Measurements from ENCODE around the gene OVOL1. TPM values are rescaled to one million over a fixed set of nuclear protein-coding genes. Genes with fewer than 3 reads are reported as not detected.

OVOL1 gene
- total RNA-seq, 2 experiments from 2014 or later, result 0.20 to 0.52 TPM

DNA sequence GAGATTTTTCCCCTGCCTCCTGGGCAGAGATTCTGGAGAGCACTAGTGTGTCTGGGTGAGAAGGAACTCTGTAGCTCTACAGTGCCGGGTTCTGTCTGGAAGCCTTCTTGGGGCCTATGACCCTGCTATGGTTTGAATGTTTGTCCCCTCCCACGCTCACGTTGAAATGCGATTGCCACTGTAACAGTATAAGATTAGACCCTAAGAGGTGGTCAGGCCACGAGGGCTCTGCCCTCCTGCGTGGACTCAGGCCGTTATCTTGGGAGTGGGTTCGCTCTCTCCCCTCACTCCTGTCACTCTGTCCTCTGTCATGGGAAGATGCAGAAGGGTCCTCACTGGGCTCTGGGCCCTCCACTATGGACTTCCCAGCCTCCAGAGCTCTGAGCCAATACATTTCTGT lies 9.6 kb upstream of the OVOL1 start:
- POLR2A ChIA-PET, result no interaction called here
- H3K27me3 Mint-ChIP-seq, result no peaks in the 10 kb centered on the region
- peak overlapping the region; percentile 38 for H3K4me3 Mint-ChIP-seq
- ATAC-seq (ENCODE audit: poor library complexity) (no peak), DNase-seq (no peak)
- peaks cover 8% of the 10 kb centered on the region for H3K36me3 Mint-ChIP-seq (ENCODE audit: low read depth)
- CTCF ChIA-PET, result interaction anchor here (1.7 kb wide), 1 partner anchor 66 kb away, joined by 6 read pairs; the partner anchor contains the start of gene KAT5
- Histone ChIP-seq H3K27ac (ENCODE audit: low read depth in 1 of 2, low read length in 2 of 2) (no peak overlapping the region), H3K9me3 (ENCODE audit: control insufficient read depth in 1 of 2, insufficient read depth in 1 of 2, low read length in 2 of 2) (no peaks in the 10 kb centered on the region), H3K4me1 (ENCODE audit: insufficient read depth, low read length) (peaks cover 41% of the 10 kb centered on the region), H3K36me3 (ENCODE audit: insufficient read depth, low read length) (peaks cover 16% of the 10 kb centered on the region), H3K4me3 (ENCODE audit: low read length) (no peak overlapping the region), H3K27me3 (ENCODE audit: control insufficient read depth in 1 of 2, insufficient read depth in 2 of 2, low read length in 2 of 2) (no peaks in the 10 kb centered on the region)
- intact Hi-C loops (cut with DNase I, micrococcal nuclease), result no loop called here
- H3K4me1 Mint-ChIP-seq (ENCODE audit: low read depth), result peaks cover 10% of the 10 kb centered on the region
- TF ChIP-seq, protein P1, sequence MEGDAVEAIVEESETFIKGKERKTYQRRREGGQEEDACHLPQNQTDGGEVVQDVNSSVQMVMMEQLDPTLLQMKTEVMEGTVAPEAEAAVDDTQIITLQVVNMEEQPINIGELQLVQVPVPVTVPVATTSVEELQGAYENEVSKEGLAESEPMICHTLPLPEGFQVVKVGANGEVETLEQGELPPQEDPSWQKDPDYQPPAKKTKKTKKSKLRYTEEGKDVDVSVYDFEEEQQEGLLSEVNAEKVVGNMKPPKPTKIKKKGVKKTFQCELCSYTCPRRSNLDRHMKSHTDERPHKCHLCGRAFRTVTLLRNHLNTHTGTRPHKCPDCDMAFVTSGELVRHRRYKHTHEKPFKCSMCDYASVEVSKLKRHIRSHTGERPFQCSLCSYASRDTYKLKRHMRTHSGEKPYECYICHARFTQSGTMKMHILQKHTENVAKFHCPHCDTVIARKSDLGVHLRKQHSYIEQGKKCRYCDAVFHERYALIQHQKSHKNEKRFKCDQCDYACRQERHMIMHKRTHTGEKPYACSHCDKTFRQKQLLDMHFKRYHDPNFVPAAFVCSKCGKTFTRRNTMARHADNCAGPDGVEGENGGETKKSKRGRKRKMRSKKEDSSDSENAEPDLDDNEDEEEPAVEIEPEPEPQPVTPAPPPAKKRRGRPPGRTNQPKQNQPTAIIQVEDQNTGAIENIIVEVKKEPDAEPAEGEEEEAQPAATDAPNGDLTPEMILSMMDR (IDR thresholded peaks at IDR 0.05), result no peak
- no peaks in the 10 kb centered on the region for H3K9me3 Mint-ChIP-seq
- H3K27ac Mint-ChIP-seq, result peak overlapping the region; percentile 9

DNA sequence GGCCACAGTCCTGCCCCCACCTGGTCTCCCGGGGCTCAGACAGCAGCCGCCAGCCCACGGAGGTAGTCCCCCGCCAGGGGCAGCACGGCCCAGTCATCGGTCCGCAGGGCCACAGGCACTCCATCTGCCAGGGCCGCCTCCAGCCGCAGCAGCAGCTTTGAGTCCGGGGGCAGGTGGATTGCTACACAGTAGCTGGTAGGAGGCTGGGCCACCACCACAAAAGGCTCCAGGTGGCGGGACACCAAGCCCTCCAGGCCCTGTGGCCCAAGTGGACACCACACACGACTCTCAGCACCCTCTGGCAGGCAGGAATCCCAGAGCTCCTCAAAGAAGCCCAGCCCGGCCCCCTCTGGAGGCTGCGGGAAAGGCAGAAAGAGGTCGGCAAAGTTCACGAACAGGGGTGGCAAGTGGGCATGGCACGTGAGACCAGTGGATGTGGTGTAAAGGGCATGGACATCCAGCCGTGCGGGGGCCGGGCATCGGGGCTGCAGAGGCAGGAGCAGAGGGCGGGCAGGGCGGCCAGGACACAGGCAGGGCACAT lies 9.0 kb upstream of the OVOL1 start:
- TF ChIP-seq, protein P1 (IDR thresholded peaks at IDR 0.05), result no peak
- ATAC-seq (ENCODE audit: poor library complexity) (no peak), DNase-seq (peak in 1 of 14 experiments; percentile 31)
- no peak overlapping the region for H3K27ac ChIP-seq (ENCODE audit: low read depth in 1 of 2, low read length in 2 of 2)
- no peaks in the 10 kb centered on the region for H3K9me3 ChIP-seq (ENCODE audit: control insufficient read depth in 1 of 2, insufficient read depth in 1 of 2, low read length in 2 of 2)
- ChIA-PET CTCF (interaction anchor here (1.7 kb wide), 1 partner anchor 66 kb away, joined by 6 read pairs; the partner anchor contains the start of gene KAT5), POLR2A (no interaction called here)
- peaks cover 41% of the 10 kb centered on the region for H3K4me1 ChIP-seq (ENCODE audit: insufficient read depth, low read length)
- intact Hi-C loops (cut with DNase I, micrococcal nuclease), result no loop called here
- H3K4me1 Mint-ChIP-seq (ENCODE audit: low read depth), result peaks cover 10% of the 10 kb centered on the region
- peak overlapping the region; percentile 38 for H3K4me3 Mint-ChIP-seq
- H3K27me3 ChIP-seq (ENCODE audit: control insufficient read depth in 1 of 2, insufficient read depth in 2 of 2, low read length in 2 of 2), result no peaks in the 10 kb centered on the region
- no peak overlapping the region for H3K27ac Mint-ChIP-seq
- no peak overlapping the region for H3K4me3 ChIP-seq (ENCODE audit: low read length)
- H3K9me3 Mint-ChIP-seq, result no peaks in the 10 kb centered on the region
- H3K27me3 Mint-ChIP-seq, result no peaks in the 10 kb centered on the region
- H3K36me3 Mint-ChIP-seq (ENCODE audit: low read depth), result peaks cover 8% of the 10 kb centered on the region
- peaks cover 16% of the 10 kb centered on the region for H3K36me3 ChIP-seq (ENCODE audit: insufficient read depth, low read length)

DNA sequence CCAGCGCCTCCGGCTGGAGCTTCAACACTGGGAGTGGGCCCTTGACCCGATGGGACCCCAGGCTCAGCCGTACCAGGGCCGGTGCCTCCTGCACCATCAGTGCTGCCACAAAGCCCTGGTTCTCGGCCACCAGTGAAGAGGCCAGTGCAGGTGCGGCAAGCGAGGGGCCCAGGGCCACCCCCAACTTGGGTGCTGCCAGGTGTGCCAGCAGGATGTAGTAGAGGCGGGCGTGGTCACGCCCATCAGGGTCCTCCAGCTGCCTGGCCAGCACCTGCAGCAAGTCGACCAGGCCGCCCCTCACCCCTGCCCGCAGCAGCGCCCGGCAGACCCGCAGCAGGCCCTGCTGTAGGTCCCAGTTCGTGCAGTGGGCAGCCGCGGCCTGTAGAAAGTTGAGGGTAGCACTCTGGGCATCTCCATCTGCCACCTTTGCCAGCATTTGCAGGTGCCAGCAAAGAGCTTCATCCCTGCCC lies 8.4 kb upstream of the OVOL1 start:
- TF ChIP-seq, protein P1 (IDR thresholded peaks at IDR 0.05), result no peak
- ATAC-seq (ENCODE audit: poor library complexity) (no peak), DNase-seq (peak in 1 of 14 experiments; percentile 29)
- Mint-ChIP-seq H3K4me1 (ENCODE audit: low read depth) (peaks cover 10% of the 10 kb centered on the region), H3K27me3 (no peaks in the 10 kb centered on the region), H3K36me3 (ENCODE audit: low read depth) (peaks cover 8% of the 10 kb centered on the region), H3K4me3 (no peak overlapping the region), H3K9me3 (no peaks in the 10 kb centered on the region), H3K27ac (no peak overlapping the region)
- ChIA-PET CTCF (interaction anchor here (1.7 to 2.9 kb wide), 3 partner anchors 39 to 72 kb away, joined by 6 to 39 read pairs (median 8); partner anchors contain the start of gene KAT5), POLR2A (interaction anchor here (1.4 kb wide), 1 partner anchor 140 kb away, joined by 4 read pairs; no protein-coding TSS in a partner anchor)
- Histone ChIP-seq H3K36me3 (ENCODE audit: insufficient read depth, low read length) (peaks cover 16% of the 10 kb centered on the region), H3K9me3 (ENCODE audit: control insufficient read depth in 1 of 2, insufficient read depth in 1 of 2, low read length in 2 of 2) (no peaks in the 10 kb centered on the region), H3K4me1 (ENCODE audit: insufficient read depth, low read length) (peaks cover 41% of the 10 kb centered on the region), H3K4me3 (ENCODE audit: low read length) (no peak overlapping the region), H3K27ac (ENCODE audit: low read depth in 1 of 2, low read length in 2 of 2) (no peak overlapping the region), H3K27me3 (ENCODE audit: control insufficient read depth in 1 of 2, insufficient read depth in 2 of 2, low read length in 2 of 2) (no peaks in the 10 kb centered on the region)
- intact Hi-C loops (cut with DNase I, micrococcal nuclease), result no loop called here

Measured in CD4-positive, alpha-beta T cell (primary cell).